Activated naive CD4-positive, alpha-beta T cell treated with anti-CD3 and anti-CD28 coated beads, Interleukin-2, amount 10 ng/mL, durations not matched to agents 7 days and 5 days (primary cell): ENCODE measurements around the gene KLHDC7B.
A peak's percentile ranks its signal among the peaks of the same experiment; 100 is the strongest.

Experiments used
- CTCF ChIA-PET: fragments of 350-600 bp; sonication (Branson Sonifier 250); formaldehyde crosslinking; loops from one replicate; lab custom pipeline; 2021; ENCODE audit warnings: antibody characterized with exemption; lab: Charles Lee
- DNase-seq: peaks from one replicate; pipeline ENCODE4 v3.0.0-alpha.2; 2020
- H3K27ac Mint-ChIP-seq: one replicate; pipeline ENCODE4 v1.8.0; 2021; ENCODE audit warnings: mild to moderate bottlenecking, moderate library complexity, mixed read lengths
- H3K27me3 Mint-ChIP-seq: one replicate; pipeline ENCODE4 v1.8.0; 2021; ENCODE audit warnings: mild to moderate bottlenecking, mixed read lengths
- H3K36me3 Mint-ChIP-seq: one replicate; pipeline ENCODE4 v1.8.0; 2021; ENCODE audit warnings: mixed read lengths
- H3K4me1 Mint-ChIP-seq: one replicate; pipeline ENCODE4 v1.8.0; 2021; ENCODE audit warnings: mixed read lengths
- H3K4me3 Mint-ChIP-seq: one replicate; pipeline ENCODE4 v1.8.0; 2021; ENCODE audit warnings: mild to moderate bottlenecking, moderate library complexity, mixed read lengths
- H3K9me3 Mint-ChIP-seq: one replicate; pipeline ENCODE4 v1.8.0; 2021; ENCODE audit warnings: mixed read lengths

The KLHDC7B gene

GRCh38 chr22:50582493-50583293, 37.0 kb downstream of the KLHDC7B start, which contains the start of gene CHKB:
TSS of gene CHKB (minus strand) at chr22:50582849. CDS start at chr22:50582781, 68 bp downstream.
- Mint-ChIP-seq H3K4me1 (peaks cover 35% of the 10 kb centered on the region), H3K4me3 (peak within 1 kb of the TSS; percentile 84), H3K9me3 (no peaks in the 10 kb centered on the region), H3K27ac (peak within 1 kb of the TSS; percentile 96), H3K36me3 (peaks cover 19% of the 10 kb centered on the region), H3K27me3 (no peaks in the 10 kb centered on the region)
- DNase-seq, result peak; percentile 99
- CTCF ChIA-PET, result interaction anchor here (0.6 to 0.7 kb wide), 2 partner anchors 57 kb away, joined by 3 to 4 read pairs; partner anchors contain the start of gene SCO2

- peak overlapping the region; percentile 15 for H3K27ac Mint-ChIP-seq
- DNase-seq, result no peak
- H3K36me3 Mint-ChIP-seq, result peaks cover 19% of the 10 kb centered on the region
- H3K4me1 Mint-ChIP-seq, result peaks cover 33% of the 10 kb centered on the region
- peak overlapping the region; percentile 84 for H3K4me3 Mint-ChIP-seq
- no peaks in the 10 kb centered on the region for H3K27me3 Mint-ChIP-seq
- H3K9me3 Mint-ChIP-seq, result no peaks in the 10 kb centered on the region
- CTCF ChIA-PET, result interaction anchor here (0.7 kb wide), 1 partner anchor 58 kb away, joined by 4 read pairs; the partner anchor contains the start of gene SCO2
Measured at GRCh38 chr22:50583294-50583861, 37.7 kb downstream of the KLHDC7B start.

- DNase-seq, result no peak
- no peaks in the 10 kb centered on the region for H3K9me3 Mint-ChIP-seq
- CTCF ChIA-PET, result no interaction called here
- no peak overlapping the region for H3K27ac Mint-ChIP-seq
- H3K27me3 Mint-ChIP-seq, result no peaks in the 10 kb centered on the region
- H3K36me3 Mint-ChIP-seq, result peaks cover 18% of the 10 kb centered on the region
- peaks cover 31% of the 10 kb centered on the region for H3K4me1 Mint-ChIP-seq
- peak overlapping the region; percentile 84 for H3K4me3 Mint-ChIP-seq
Measured at GRCh38 chr22:50584106-50585096, 38.7 kb downstream of the KLHDC7B start.

- Mint-ChIP-seq H3K4me1 (peaks cover 25% of the 10 kb centered on the region), H3K36me3 (peaks cover 10% of the 10 kb centered on the region), H3K4me3 (no peak overlapping the region), H3K27me3 (peaks cover under 1% of the 10 kb centered on the region), H3K27ac (no peak overlapping the region), H3K9me3 (no peaks in the 10 kb centered on the region)
- peak; percentile 8 for DNase-seq
- CTCF ChIA-PET, result no interaction called here
Measured at GRCh38 chr22:50585238-50585637, 39.5 kb downstream of the KLHDC7B start.

- Mint-ChIP-seq H3K4me1 (peaks cover 21% of the 10 kb centered on the region), H3K27me3 (peaks cover 5% of the 10 kb centered on the region), H3K36me3 (peaks cover 6% of the 10 kb centered on the region), H3K9me3 (no peaks in the 10 kb centered on the region), H3K4me3 (no peak overlapping the region), H3K27ac (no peak overlapping the region)
- peak; percentile 13 for DNase-seq
- CTCF ChIA-PET, result no interaction called here
Measured at GRCh38 chr22:50585781-50586180, 40.1 kb downstream of the KLHDC7B start.

- CTCF ChIA-PET, result no interaction called here
Measured at GRCh38 chr22:50586416-50586815, 40.7 kb downstream of the KLHDC7B start.

GRCh38 chr22:50587407-50587806, 41.7 kb downstream of the KLHDC7B start:
- Mint-ChIP-seq H3K27ac (no peak overlapping the region), H3K4me1 (peaks cover 9% of the 10 kb centered on the region), H3K36me3 (no peaks in the 10 kb centered on the region), H3K27me3 (peaks cover 5% of the 10 kb centered on the region), H3K4me3 (no peak overlapping the region), H3K9me3 (no peaks in the 10 kb centered on the region)
- DNase-seq, result no peak
- CTCF ChIA-PET, result interaction anchor here (0.7 kb wide), 1 partner anchor 24 kb away, joined by 3 read pairs; no protein-coding TSS in a partner anchor

More at GRCh38 chr22:50586416-50586815, 40.7 kb downstream of the KLHDC7B start:
- Mint-ChIP-seq H3K36me3 (peaks cover 4% of the 10 kb centered on the region), H3K4me1 (peaks cover 15% of the 10 kb centered on the region), H3K27me3 (peaks cover 5% of the 10 kb centered on the region), H3K27ac (no peak overlapping the region), H3K9me3 (no peaks in the 10 kb centered on the region), H3K4me3 (no peak overlapping the region)
- peak; percentile 13 for DNase-seq

GRCh38 chr22:50595189-50595588, 49.5 kb downstream of the KLHDC7B start:
- H3K4me1 Mint-ChIP-seq, result peaks cover 5% of the 10 kb centered on the region
- no peak for DNase-seq
- no peak overlapping the region for H3K4me3 Mint-ChIP-seq
- no peak overlapping the region for H3K27ac Mint-ChIP-seq
- CTCF ChIA-PET, result no interaction called here
- no peaks in the 10 kb centered on the region for H3K36me3 Mint-ChIP-seq
- peaks cover 47% of the 10 kb centered on the region for H3K27me3 Mint-ChIP-seq
- no peaks in the 10 kb centered on the region for H3K9me3 Mint-ChIP-seq

GRCh38 chr22:50597097-50597496, 51.4 kb downstream of the KLHDC7B start:
- Mint-ChIP-seq H3K9me3 (no peaks in the 10 kb centered on the region), H3K36me3 (peaks cover 1% of the 10 kb centered on the region), H3K27me3 (peaks cover 58% of the 10 kb centered on the region), H3K4me1 (peaks cover 9% of the 10 kb centered on the region), H3K4me3 (no peak overlapping the region), H3K27ac (no peak overlapping the region)
- CTCF ChIA-PET, result no interaction called here
- DNase-seq, result no peak

GRCh38 chr22:50599816-50600455, 54.2 kb downstream of the KLHDC7B start:
- DNase-seq, result peak; percentile 84
- CTCF ChIA-PET, result no interaction called here
- H3K27ac Mint-ChIP-seq, result no peak overlapping the region
- H3K9me3 Mint-ChIP-seq, result no peaks in the 10 kb centered on the region
- peaks cover 1% of the 10 kb centered on the region for H3K36me3 Mint-ChIP-seq
- peak overlapping the region; percentile 58 for H3K4me3 Mint-ChIP-seq
- peaks cover 9% of the 10 kb centered on the region for H3K4me1 Mint-ChIP-seq
- H3K27me3 Mint-ChIP-seq, result peaks cover 85% of the 10 kb centered on the region

GRCh38 chr22:50600538-50600937, 54.8 kb downstream of the KLHDC7B start, which contains the start of gene MAPK8IP2:
TSS of gene MAPK8IP2 (plus strand) at chr22:50600793. CDS start at chr22:50600819, 26 bp downstream.
- peak within 1 kb of the TSS; percentile 58 for H3K4me3 Mint-ChIP-seq
- H3K27me3 Mint-ChIP-seq, result peaks cover 91% of the 10 kb centered on the region
- peaks cover 9% of the 10 kb centered on the region for H3K4me1 Mint-ChIP-seq
- H3K27ac Mint-ChIP-seq, result no peak within 1 kb of the TSS
- DNase-seq, result peak; percentile 39
- H3K9me3 Mint-ChIP-seq, result no peaks in the 10 kb centered on the region
- peaks cover 1% of the 10 kb centered on the region for H3K36me3 Mint-ChIP-seq
- CTCF ChIA-PET, result no interaction called here
